ENCODE data around the gene ANKAR. TPM values are rescaled to one million over a fixed set of nuclear protein-coding genes. Genes with fewer than 3 reads are reported as not detected.

The ANKAR gene
- total RNA-seq, 4 donors from 2014 or later, result 7.9 to 19.1 (median 11.2) TPM

DNA sequence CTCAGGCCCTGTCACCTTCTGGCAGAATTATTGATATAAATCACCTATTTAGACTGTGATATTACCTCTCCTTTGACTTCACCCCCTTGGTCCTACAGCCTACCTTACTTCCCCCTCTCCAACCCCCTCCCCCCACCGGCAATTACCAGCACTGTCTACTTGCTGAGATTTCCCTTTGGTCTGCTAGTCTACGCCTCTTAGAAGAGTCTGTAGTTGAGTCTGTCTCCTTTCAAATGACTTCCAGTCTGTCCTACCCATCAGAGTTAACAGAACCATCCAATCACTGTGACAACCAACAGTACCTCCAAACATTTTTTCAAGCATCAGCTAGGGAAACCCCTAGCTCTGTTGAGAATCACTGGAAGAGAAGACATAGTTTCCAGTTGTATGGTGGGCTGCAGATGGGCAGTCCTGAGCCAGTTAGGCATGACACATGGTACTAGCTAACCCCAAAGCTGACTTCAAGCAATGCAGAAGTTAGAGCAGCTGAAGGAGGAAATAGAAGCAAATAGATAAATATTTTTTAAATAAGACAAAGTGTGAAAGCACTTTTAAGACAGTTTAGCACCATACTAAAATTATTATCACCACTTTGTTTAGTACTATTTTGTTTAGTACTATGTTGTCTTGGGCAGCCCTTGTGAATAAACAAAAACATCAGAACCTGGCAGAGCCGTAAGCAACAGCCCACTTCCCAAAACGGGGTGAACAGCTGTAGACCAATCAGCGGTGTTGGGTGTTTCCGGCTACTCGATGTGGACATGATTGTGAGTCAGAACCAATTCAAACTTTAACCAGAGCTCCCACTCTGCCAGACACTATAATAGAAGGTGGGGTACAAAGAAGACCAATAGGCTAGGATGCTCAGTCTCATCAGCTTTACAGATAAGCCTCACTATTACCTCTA is 15.9 kb upstream of the ANKAR start:
- no peaks in the 10 kb centered on the region for H3K27me3 ChIP-seq
- H3K36me3 ChIP-seq, result no peaks in the 10 kb centered on the region
- DNase-seq (ENCODE audit: extremely low spot score), result no peak
- TF ChIP-seq, protein P1, sequence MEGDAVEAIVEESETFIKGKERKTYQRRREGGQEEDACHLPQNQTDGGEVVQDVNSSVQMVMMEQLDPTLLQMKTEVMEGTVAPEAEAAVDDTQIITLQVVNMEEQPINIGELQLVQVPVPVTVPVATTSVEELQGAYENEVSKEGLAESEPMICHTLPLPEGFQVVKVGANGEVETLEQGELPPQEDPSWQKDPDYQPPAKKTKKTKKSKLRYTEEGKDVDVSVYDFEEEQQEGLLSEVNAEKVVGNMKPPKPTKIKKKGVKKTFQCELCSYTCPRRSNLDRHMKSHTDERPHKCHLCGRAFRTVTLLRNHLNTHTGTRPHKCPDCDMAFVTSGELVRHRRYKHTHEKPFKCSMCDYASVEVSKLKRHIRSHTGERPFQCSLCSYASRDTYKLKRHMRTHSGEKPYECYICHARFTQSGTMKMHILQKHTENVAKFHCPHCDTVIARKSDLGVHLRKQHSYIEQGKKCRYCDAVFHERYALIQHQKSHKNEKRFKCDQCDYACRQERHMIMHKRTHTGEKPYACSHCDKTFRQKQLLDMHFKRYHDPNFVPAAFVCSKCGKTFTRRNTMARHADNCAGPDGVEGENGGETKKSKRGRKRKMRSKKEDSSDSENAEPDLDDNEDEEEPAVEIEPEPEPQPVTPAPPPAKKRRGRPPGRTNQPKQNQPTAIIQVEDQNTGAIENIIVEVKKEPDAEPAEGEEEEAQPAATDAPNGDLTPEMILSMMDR (IDR thresholded peaks at IDR 0.05), result no peak
- TF ChIP-seq POLR2AphosphoS5 (IDR thresholded peaks at IDR 0.05) (no peak), EP300 (IDR thresholded peaks at IDR 0.05) (no peak), POLR2A (IDR thresholded peaks at IDR 0.05; ENCODE audit: low read depth) (no peak)
- no peaks in the 10 kb centered on the region for H3K9me3 ChIP-seq
- H3K27ac ChIP-seq (replicated peaks in 1 of 4), result no peak overlapping the region
- intact Hi-C loops (cut with DNase I), result no loop called here
- peaks cover 17 to 23% (median 19%) of the 10 kb centered on the region in 4 donors for H3K4me1 ChIP-seq
- no peak overlapping the region for H3K4me3 ChIP-seq
- 62% methylated on average over 7 of the region's 7 CpGs for WGBS

DNA sequence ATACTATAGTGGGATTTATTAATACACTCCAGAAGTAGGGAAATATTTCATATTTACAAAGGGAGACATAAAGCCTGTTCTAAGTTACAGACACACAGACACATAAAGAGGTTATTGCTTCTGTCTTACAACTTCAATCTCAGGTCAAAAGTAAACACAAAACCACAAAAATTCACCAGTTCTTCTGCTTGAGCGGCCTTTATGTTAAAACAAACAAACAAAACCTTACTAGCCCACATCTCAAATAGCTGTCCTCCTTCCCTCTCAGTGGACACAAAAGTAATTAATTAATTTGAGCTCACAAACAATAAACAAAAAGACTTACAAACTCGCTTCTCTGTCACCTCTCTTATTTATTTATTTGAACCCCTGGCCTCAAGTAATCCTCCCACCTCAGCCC is 14.7 kb upstream of the ANKAR start:
- no peak for TF ChIP-seq EP300 (IDR thresholded peaks at IDR 0.05)
- no peak for TF ChIP-seq POLR2AphosphoS5 (IDR thresholded peaks at IDR 0.05)
- TF ChIP-seq POLR2A (IDR thresholded peaks at IDR 0.05; ENCODE audit: low read depth), result no peak
- TF ChIP-seq, protein P1 (IDR thresholded peaks at IDR 0.05), result no peak
- WGBS, result 57% methylated on average over 2 of the region's 2 CpGs
- Histone ChIP-seq H3K27ac (replicated peaks in 1 of 4) (no peak overlapping the region), H3K27me3 (no peaks in the 10 kb centered on the region), H3K4me1 (peaks cover 22 to 35% (median 28%) of the 10 kb centered on the region in 4 donors), H3K9me3 (no peaks in the 10 kb centered on the region), H3K36me3 (no peaks in the 10 kb centered on the region), H3K4me3 (no peak overlapping the region)
- no peak for DNase-seq (ENCODE audit: extremely low spot score)
- intact Hi-C loops (cut with DNase I), result loop anchor here (2.0 to 5.0 kb wide), 2 partner anchors 37 to 123 kb away; partner anchors contain the start of genes ORMDL1 and PMS1

- Histone ChIP-seq H3K27me3 (no peaks in the 10 kb centered on the region), H3K4me3 (peak overlapping the region in 1 of 4 donors; percentile 96), H3K27ac (replicated peaks in 1 of 4) (peak overlapping the region in 3 of 4 donors; percentile 5 to 90 (median 34)), H3K9me3 (no peaks in the 10 kb centered on the region), H3K4me1 (peaks cover 22 to 37% (median 30%) of the 10 kb centered on the region in 4 donors), H3K36me3 (peaks cover 0 to 3% (median 2%) of the 10 kb centered on the region in 4 donors)
- WGBS, result 5% methylated on average over 4 of the region's 4 CpGs
- no peak for DNase-seq (ENCODE audit: extremely low spot score)
- no peak for TF ChIP-seq POLR2A (IDR thresholded peaks at IDR 0.05; ENCODE audit: low read depth)
- TF ChIP-seq, protein P1 (IDR thresholded peaks at IDR 0.05), result no peak
- TF ChIP-seq POLR2AphosphoS5 (IDR thresholded peaks at IDR 0.05), result no peak
- no peak for TF ChIP-seq EP300 (IDR thresholded peaks at IDR 0.05)
- intact Hi-C loops (cut with DNase I), result loop anchor here (2.0 to 5.0 kb wide), 2 partner anchors 36 to 122 kb away; partner anchors contain the start of genes ORMDL1 and PMS1
Observed at GRCh38 chr2:189660803-189661147, 13.7 kb upstream of the ANKAR start.

DNA sequence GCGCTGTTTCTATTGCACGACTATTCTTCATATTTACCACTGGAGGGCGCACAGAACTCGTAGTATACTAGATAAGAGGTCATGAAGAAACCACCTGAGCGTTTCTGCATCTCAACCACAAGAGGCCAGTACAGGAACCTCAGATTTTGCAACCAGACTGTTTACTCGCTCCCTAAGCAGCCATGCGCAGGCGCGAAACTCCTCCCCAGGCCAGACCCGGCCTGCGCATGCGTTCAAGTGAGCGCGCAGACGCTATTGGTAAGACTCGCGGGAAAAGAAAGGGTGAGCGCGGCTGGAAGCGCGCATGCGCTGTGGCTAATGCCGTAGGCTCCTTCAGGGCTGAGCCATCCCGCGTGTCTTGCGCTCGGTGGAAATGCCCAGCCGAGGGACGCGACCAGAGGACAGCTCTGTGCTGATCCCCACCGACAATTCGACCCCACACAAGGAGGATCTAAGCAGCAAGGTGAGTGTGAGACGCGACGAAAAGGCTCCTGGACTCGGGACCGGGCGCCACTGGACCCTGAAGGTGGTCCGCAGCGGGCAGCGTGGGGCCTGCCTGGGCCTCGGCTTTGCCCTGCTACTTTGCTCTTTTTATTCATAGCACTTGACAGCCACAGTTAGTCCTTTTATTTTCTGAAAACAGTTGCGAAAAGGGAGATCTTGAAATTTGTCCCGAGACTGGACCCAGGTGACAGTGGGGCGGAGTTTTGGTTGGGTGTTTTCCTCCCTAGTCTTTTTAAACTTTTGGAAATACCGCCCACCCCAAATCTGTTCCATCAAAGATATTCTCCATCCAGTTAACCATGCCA is 13.1 kb upstream of the ANKAR start, which contains the start of gene ASNSD1:
Gene ASNSD1, plus strand, starts transcription at position 312 of the 809 bp plus-strand sequence. CDS start 4,674 bp downstream, outside the sequence.
- Histone ChIP-seq H3K36me3 (peaks cover 5 to 9% (median 7%) of the 10 kb centered on the region in 4 donors), H3K9me3 (no peaks in the 10 kb centered on the region), H3K27ac (replicated peaks in 1 of 4) (peak within 1 kb of the TSS; percentile 87 to 90 (median 89)), H3K27me3 (no peaks in the 10 kb centered on the region), H3K4me3 (peak within 1 kb of the TSS; percentile 75 to 96 (median 85)), H3K4me1 (peaks cover 22 to 37% (median 30%) of the 10 kb centered on the region in 4 donors)
- TF ChIP-seq POLR2AphosphoS5 (IDR thresholded peaks at IDR 0.05), result peak; percentile 97 to 98
- TF ChIP-seq, protein P1 (IDR thresholded peaks at IDR 0.05), result peak; percentile 95 to 100 (median 98)
- TF ChIP-seq POLR2A (IDR thresholded peaks at IDR 0.05; ENCODE audit: low read depth), result peak; percentile 23
- TF ChIP-seq EP300 (IDR thresholded peaks at IDR 0.05), result no peak
- DNase-seq (ENCODE audit: extremely low spot score), result peak; percentile 99
- 0% methylated on average over 27 of the region's 46 CpGs for WGBS
- intact Hi-C loops (cut with DNase I), result loop anchor here (2.0 to 5.0 kb wide), 2 partner anchors 35 to 121 kb away; partner anchors contain the start of genes ORMDL1 and PMS1

Measured in esophagus muscularis mucosa (tissue), 4 donors.